Effector memory CD4-positive, alpha-beta T cell (primary cell): ENCODE measurements around the gene TSPAN13.
"Not testable (repeated sequence)": the region's sequence is repeated elsewhere in the genome, so short reads cannot be mapped to it uniquely, and the experiment has no call there.

Experiments
- DNase-seq, 3 donors: peaks; one replicate each; pipeline ENCODE4 v3.0.0-alpha.2; 2020
- H3K27ac ChIP-seq: 2 replicates; pipeline ENCODE4 v1.7.0; 2013; ENCODE audit warnings: mild to moderate bottlenecking, low read length, moderate library complexity; ENCODE audit not compliant: insufficient read depth, poor library complexity, severe bottlenecking
- H3K27me3 ChIP-seq: replicated peaks from 2 replicates; pipeline ENCODE4 v1.7.0; 2013; ENCODE audit warnings: mild to moderate bottlenecking, low read length; ENCODE audit not compliant: insufficient read depth, control insufficient read depth, poor library complexity, severe bottlenecking
- H3K36me3 ChIP-seq: 2 replicates; pipeline ENCODE4 v1.7.0; 2013; ENCODE audit warnings: mild to moderate bottlenecking, low read length, moderate library complexity; ENCODE audit not compliant: control insufficient read depth, insufficient read depth
- H3K4me1 ChIP-seq: 2 replicates; pipeline ENCODE4 v1.7.0; 2013; ENCODE audit warnings: low read length, mild to moderate bottlenecking; ENCODE audit not compliant: control insufficient read depth, insufficient read depth, poor library complexity, severe bottlenecking
- H3K4me3 ChIP-seq: 2 replicates; pipeline ENCODE4 v1.7.0; 2013; ENCODE audit warnings: low read length, low read depth, mild to moderate bottlenecking; ENCODE audit not compliant: insufficient read depth, poor library complexity, severe bottlenecking
- H3K9me3 ChIP-seq: 2 replicates; pipeline ENCODE4 v1.7.0; 2013; ENCODE audit warnings: mild to moderate bottlenecking, low read length, moderate library complexity; ENCODE audit not compliant: control insufficient read depth

The TSPAN13 gene

GRCh38 chr7:16769994-16770393 lies 16.4 kb downstream of the TSPAN13 start:
- H3K9me3 ChIP-seq, H3K4me1 ChIP-seq, H3K27ac ChIP-seq, DNase-seq, H3K27me3 ChIP-seq, H3K36me3 ChIP-seq, H3K4me3 ChIP-seq: not testable (repeated sequence)

GRCh38 chr7:16770657-16771329 lies 17.2 kb downstream of the TSPAN13 start:
- Histone ChIP-seq H3K27me3 (no peaks in the 10 kb centered on the region), H3K36me3 (no peaks in the 10 kb centered on the region), H3K9me3 (no peaks in the 10 kb centered on the region), H3K4me3 (no peak overlapping the region), H3K27ac (no peak overlapping the region), H3K4me1 (no peaks in the 10 kb centered on the region)
- DNase-seq = no peak

- Histone ChIP-seq H3K27ac (no peak overlapping the region), H3K27me3 (no peaks in the 10 kb centered on the region), H3K4me3 (no peak overlapping the region), H3K9me3 (no peaks in the 10 kb centered on the region), H3K4me1 (no peaks in the 10 kb centered on the region), H3K36me3 (no peaks in the 10 kb centered on the region)
- DNase-seq = no peak
Measured at GRCh38 chr7:16773326-16773725, 19.8 kb downstream of the TSPAN13 start.

- Histone ChIP-seq H3K4me1 (no peaks in the 10 kb centered on the region), H3K9me3 (no peaks in the 10 kb centered on the region), H3K36me3 (no peaks in the 10 kb centered on the region), H3K27ac (no peak overlapping the region), H3K27me3 (no peaks in the 10 kb centered on the region), H3K4me3 (no peak overlapping the region)
- no peak for DNase-seq
Measured at GRCh38 chr7:16773884-16774283, 20.3 kb downstream of the TSPAN13 start.

GRCh38 chr7:16774294-16774693 lies 20.7 kb downstream of the TSPAN13 start:
- Histone ChIP-seq H3K36me3 (no peaks in the 10 kb centered on the region), H3K27ac (no peak overlapping the region), H3K27me3 (no peaks in the 10 kb centered on the region), H3K9me3 (no peaks in the 10 kb centered on the region), H3K4me3 (no peak overlapping the region), H3K4me1 (no peaks in the 10 kb centered on the region)
- no peak for DNase-seq

- no peaks in the 10 kb centered on the region for H3K9me3 ChIP-seq
Measured at GRCh38 chr7:16774986-16775385, 21.4 kb downstream of the TSPAN13 start.

GRCh38 chr7:16776053-16776452 lies 22.5 kb downstream of the TSPAN13 start:
- H3K4me3 ChIP-seq = no peak overlapping the region
- DNase-seq = no peak
- no peaks in the 10 kb centered on the region for H3K9me3 ChIP-seq
- no peak overlapping the region for H3K27ac ChIP-seq
- no peaks in the 10 kb centered on the region for H3K4me1 ChIP-seq
- no peaks in the 10 kb centered on the region for H3K36me3 ChIP-seq
- no peaks in the 10 kb centered on the region for H3K27me3 ChIP-seq

More at GRCh38 chr7:16774986-16775385, 21.4 kb downstream of the TSPAN13 start:
- DNase-seq = no peak
- Histone ChIP-seq H3K27ac (no peak overlapping the region), H3K36me3 (no peaks in the 10 kb centered on the region), H3K4me3 (no peak overlapping the region), H3K27me3 (no peaks in the 10 kb centered on the region), H3K4me1 (no peaks in the 10 kb centered on the region)

GRCh38 chr7:16778476-16778875 lies 24.9 kb downstream of the TSPAN13 start:
- Histone ChIP-seq H3K27me3 (no peaks in the 10 kb centered on the region), H3K27ac (no peak overlapping the region), H3K4me1 (no peaks in the 10 kb centered on the region), H3K4me3 (no peak overlapping the region), H3K9me3 (no peaks in the 10 kb centered on the region), H3K36me3 (no peaks in the 10 kb centered on the region)
- DNase-seq = no peak

- Histone ChIP-seq H3K4me3 (no peak overlapping the region), H3K27ac (no peak overlapping the region), H3K4me1 (no peaks in the 10 kb centered on the region), H3K27me3 (no peaks in the 10 kb centered on the region), H3K36me3 (no peaks in the 10 kb centered on the region), H3K9me3 (no peaks in the 10 kb centered on the region)
- DNase-seq = no peak
Measured at GRCh38 chr7:16779051-16779450, 25.5 kb downstream of the TSPAN13 start.

GRCh38 chr7:16780596-16780995 lies 27.0 kb downstream of the TSPAN13 start:
- Histone ChIP-seq H3K27ac (no peak overlapping the region), H3K4me3 (no peak overlapping the region), H3K36me3 (no peaks in the 10 kb centered on the region), H3K4me1 (no peaks in the 10 kb centered on the region), H3K9me3 (no peaks in the 10 kb centered on the region), H3K27me3 (no peaks in the 10 kb centered on the region)
- DNase-seq = no peak
